H1 (cell line): ENCODE results near the gene NDUFA9. TPM values are rescaled to one million over a fixed set of nuclear protein-coding genes. Genes with fewer than 3 reads are reported as not detected.
A peak's percentile ranks its signal among the peaks of the same experiment; 100 is the strongest.

ENCODE experiments used
- ATF2 ChIP-seq: IDR thresholded peaks from 2 replicates; pipeline ENCODE4 v1.6.1; 2012; ENCODE audit warnings: low read length, inconsistent platforms
- BACH1 ChIP-seq: IDR thresholded peaks from 2 replicates; pipeline ENCODE4 v1.6.1; 2012; ENCODE audit warnings: low read length, improper control_type of control experiment
- BRCA1 ChIP-seq: IDR thresholded peaks from 2 replicates; pipeline ENCODE4 v1.6.1; 2012; ENCODE audit warnings: low read depth, low read length, improper control_type of control experiment
- CHD1 ChIP-seq: IDR thresholded peaks from 2 replicates; pipeline ENCODE4 v1.6.1; 2012; ENCODE audit warnings: low read depth, low read length, improper control_type of control experiment
- CHD2 ChIP-seq: IDR thresholded peaks from 2 replicates; pipeline ENCODE4 v1.6.1; 2012; ENCODE audit warnings: low read length, improper control_type of control experiment
- EGR1 ChIP-seq: IDR thresholded peaks from 2 replicates; pipeline ENCODE4 v1.6.1; 2011; ENCODE audit warnings: low read depth, low read length, borderline replicate concordance
- EZH2 ChIP-seq: fragments of 200-600 bp; sonication (generic); IDR thresholded peaks from 2 replicates; pipeline ENCODE4 v1.7.1; 2012; ENCODE audit warnings: low read depth, mild to moderate bottlenecking, moderate library complexity, low read length, inconsistent platforms; ENCODE audit not compliant: severe bottlenecking
- GABPA ChIP-seq: IDR thresholded peaks from 2 replicates; pipeline ENCODE4 v1.6.1; 2011; ENCODE audit warnings: mild to moderate bottlenecking, low read length, moderate library complexity, borderline replicate concordance; ENCODE audit not compliant: insufficient read depth
- GTF2F1 ChIP-seq: IDR thresholded peaks from 2 replicates; pipeline ENCODE4 v1.6.1; 2012; ENCODE audit warnings: low read depth, low read length, improper control_type of control experiment, borderline replicate concordance
- HDAC6 ChIP-seq: IDR thresholded peaks from one replicate; pipeline ENCODE4 v1.7.1; 2012; ENCODE audit warnings: low read depth, mild to moderate bottlenecking, inconsistent platforms, low read length, moderate library complexity
- KDM1A ChIP-seq: fragments of 200-600, 300-600 bp; sonication (generic); IDR thresholded peaks from 2 replicates; pipeline ENCODE4 v1.7.1; 2016; ENCODE audit warnings: mild to moderate bottlenecking, low read length, borderline replicate concordance
- MAFK ChIP-seq: IDR thresholded peaks from 2 replicates; pipeline ENCODE4 v1.6.1; 2012; ENCODE audit warnings: low read depth, mild to moderate bottlenecking, improper control_type of control experiment, low read length
- POLR2AphosphoS5 ChIP-seq: IDR thresholded peaks from 2 replicates; pipeline ENCODE4 v1.6.1; 2011; ENCODE audit warnings: low read depth, low read length
- RBBP5 ChIP-seq: IDR thresholded peaks from 2 replicates; pipeline ENCODE4 v1.7.1; 2012; ENCODE audit warnings: low read depth, mild to moderate bottlenecking, inconsistent platforms, low read length, moderate library complexity, borderline replicate concordance
- RNF2 ChIP-seq: fragments of 200-900, 300-1000 bp; sonication (generic); IDR thresholded peaks from 2 replicates; pipeline ENCODE4 v1.7.1; 2016; ENCODE audit warnings: borderline replicate concordance, low read depth, mild to moderate bottlenecking, antibody characterized with exemption, low read length; ENCODE audit not compliant: poor library complexity, severe bottlenecking; ENCODE audit errors: missing control alignments
- SP2 ChIP-seq: IDR thresholded peaks from 2 replicates; pipeline ENCODE4 v1.6.1; 2012; ENCODE audit warnings: mild to moderate bottlenecking, low read length, inconsistent platforms
- TAF1 ChIP-seq: IDR thresholded peaks from 2 replicates; pipeline ENCODE4 v1.6.1; 2011; ENCODE audit warnings: mild to moderate bottlenecking, low read depth, low read length
- TBP ChIP-seq: IDR thresholded peaks from 2 replicates; pipeline ENCODE4 v1.6.1; 2011; ENCODE audit warnings: low read depth, low read length, improper control_type of control experiment
- ZNF274 ChIP-seq: IDR thresholded peaks from 2 replicates; pipeline ENCODE4 v1.7.0; 2012; ENCODE audit warnings: low read length, borderline replicate concordance; ENCODE audit errors: extremely low read depth
- polyA plus RNA-seq, 7 experiments: library from polyadenylated mRNA; depleted of rRNA in 3 of 7; stranded (reverse) in 5 of 7; unstranded in 2 of 7; fragments of >200 nt in 5 of 7; fragments of 200-250 nt in 2 of 7; gene quantifications; 1 replicate in 5 of 7; 2 replicates in 1 of 7; 4 replicates in 1 of 7; pipeline versions ENCODE4 v1.2.1 to v1.2.3, GENCODE V29; 2011 to 2013; ENCODE audit warnings: missing spikeins in 2 of 7, mixed read lengths in 2 of 7
- total RNA-seq: library from RNA; stranded (reverse); fragmentation: NEBNext Ultra II Directional; extraction: Animal tissue kit (Norgen Biotek cat#: 25700); gene quantifications from 2 replicates; pipeline ENCODE4 v1.2.1, GENCODE V29; 2021
- TF ChIP-seq, protein P1 (sequence below): IDR thresholded peaks from 2 replicates; pipeline ENCODE4 v1.6.1; 2012; ENCODE audit warnings: inconsistent platforms
- TF ChIP-seq, protein P2 (sequence below), 3 experiments: IDR thresholded peaks; 1 replicate in 2 of 3; 2 replicates in 1 of 3; pipeline versions ENCODE4 v1.5.1 to v1.6.1; 2011; ENCODE audit warnings: low read length in 3 of 3, mild to moderate bottlenecking in 3 of 3, inconsistent platforms in 2 of 3, low read depth in 1 of 3, moderate library complexity in 1 of 3; ENCODE audit not compliant: insufficient read depth in 1 of 3; ENCODE audit errors: control extremely low read depth in 1 of 3

The NDUFA9 gene
- total and polyA plus RNA-seq, 2 of the 8 experiments (the other 6 are each of a cell fraction or from before 2014, with no cell fraction given): 50.2 to 67.0 TPM

DNA sequence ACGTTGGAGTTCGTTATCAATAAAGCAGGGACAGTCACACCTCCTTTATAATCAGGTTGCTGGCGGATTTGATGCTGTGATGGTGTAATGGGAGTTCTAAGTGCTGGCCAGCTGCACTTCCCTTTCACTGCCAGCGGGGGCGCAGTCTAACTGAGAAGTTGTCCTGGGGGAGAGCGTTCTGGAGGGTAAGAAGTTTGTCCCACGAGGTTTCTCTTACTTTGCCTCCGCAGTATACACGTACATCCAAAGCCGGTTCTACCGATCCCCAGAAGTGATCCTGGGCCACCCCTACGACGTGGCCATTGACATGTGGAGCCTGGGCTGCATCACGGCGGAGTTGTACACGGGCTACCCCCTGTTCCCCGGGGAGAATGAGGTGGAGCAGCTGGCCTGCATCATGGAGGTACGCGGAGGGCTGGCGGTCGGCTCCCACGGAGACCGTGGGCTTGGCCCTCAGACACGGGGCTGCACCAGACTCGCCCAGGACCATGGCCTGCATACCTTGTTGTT lies 44.2 kb upstream of the NDUFA9 start (continued):
- no peak for TF ChIP-seq ATF2
- TF ChIP-seq, protein P1, sequence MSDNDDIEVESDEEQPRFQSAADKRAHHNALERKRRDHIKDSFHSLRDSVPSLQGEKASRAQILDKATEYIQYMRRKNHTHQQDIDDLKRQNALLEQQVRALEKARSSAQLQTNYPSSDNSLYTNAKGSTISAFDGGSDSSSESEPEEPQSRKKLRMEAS: peak; percentile 67
- TF ChIP-seq SP2: no peak
- TF ChIP-seq TAF1: peak; percentile 50; the same call in 1 of the 2 replicates
- TF ChIP-seq MAFK: no peak
- TF ChIP-seq POLR2AphosphoS5: peak; percentile 33; the same call in 1 of the 2 replicates
- TF ChIP-seq BRCA1: no peak
- TF ChIP-seq CHD2: no peak
- TF ChIP-seq RBBP5: no peak
- no peak for TF ChIP-seq EZH2
- no peak for TF ChIP-seq GTF2F1
- 0 out of 2 replicates have a peak, but pooled peaks have one; percentile 18 for TF ChIP-seq TBP
- no peak for TF ChIP-seq EGR1
- no peak for TF ChIP-seq RNF2
- TF ChIP-seq, protein P2, sequence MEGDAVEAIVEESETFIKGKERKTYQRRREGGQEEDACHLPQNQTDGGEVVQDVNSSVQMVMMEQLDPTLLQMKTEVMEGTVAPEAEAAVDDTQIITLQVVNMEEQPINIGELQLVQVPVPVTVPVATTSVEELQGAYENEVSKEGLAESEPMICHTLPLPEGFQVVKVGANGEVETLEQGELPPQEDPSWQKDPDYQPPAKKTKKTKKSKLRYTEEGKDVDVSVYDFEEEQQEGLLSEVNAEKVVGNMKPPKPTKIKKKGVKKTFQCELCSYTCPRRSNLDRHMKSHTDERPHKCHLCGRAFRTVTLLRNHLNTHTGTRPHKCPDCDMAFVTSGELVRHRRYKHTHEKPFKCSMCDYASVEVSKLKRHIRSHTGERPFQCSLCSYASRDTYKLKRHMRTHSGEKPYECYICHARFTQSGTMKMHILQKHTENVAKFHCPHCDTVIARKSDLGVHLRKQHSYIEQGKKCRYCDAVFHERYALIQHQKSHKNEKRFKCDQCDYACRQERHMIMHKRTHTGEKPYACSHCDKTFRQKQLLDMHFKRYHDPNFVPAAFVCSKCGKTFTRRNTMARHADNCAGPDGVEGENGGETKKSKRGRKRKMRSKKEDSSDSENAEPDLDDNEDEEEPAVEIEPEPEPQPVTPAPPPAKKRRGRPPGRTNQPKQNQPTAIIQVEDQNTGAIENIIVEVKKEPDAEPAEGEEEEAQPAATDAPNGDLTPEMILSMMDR (IDR thresholded peaks at IDR 0.05; ENCODE audit: control extremely low read depth in 1 of 3, insufficient read depth in 1 of 3, low read depth in 1 of 3, low read length in 3 of 3): peak; percentile 83 to 98 (median 91)
- TF ChIP-seq HDAC6: no peak
- no peak for TF ChIP-seq ZNF274
- no peak for TF ChIP-seq CHD1
- TF ChIP-seq KDM1A: no peak
- no peak for TF ChIP-seq BACH1
- TF ChIP-seq GABPA: peak; percentile 14; the same call in 1 of the 2 replicates
